ENCODE measurements around the gene CHCT1. TPM values are rescaled to one million over a fixed set of nuclear protein-coding genes. Genes with fewer than 3 reads are reported as not detected.
"Not testable (repeated sequence)": the region's sequence is repeated elsewhere in the genome, so short reads cannot be mapped to it uniquely, and the experiment has no call there.

CHCT1 gene
- total RNA-seq, 4 donors from 2014 or later, result not detected

- H3K4me1 ChIP-seq, result no peaks in the 10 kb centered on the region
- no peak for TF ChIP-seq POLR2A (IDR thresholded peaks at IDR 0.05; ENCODE audit: low read depth)
- no peak for TF ChIP-seq POLR2AphosphoS5 (IDR thresholded peaks at IDR 0.05)
- TF ChIP-seq, protein P1, sequence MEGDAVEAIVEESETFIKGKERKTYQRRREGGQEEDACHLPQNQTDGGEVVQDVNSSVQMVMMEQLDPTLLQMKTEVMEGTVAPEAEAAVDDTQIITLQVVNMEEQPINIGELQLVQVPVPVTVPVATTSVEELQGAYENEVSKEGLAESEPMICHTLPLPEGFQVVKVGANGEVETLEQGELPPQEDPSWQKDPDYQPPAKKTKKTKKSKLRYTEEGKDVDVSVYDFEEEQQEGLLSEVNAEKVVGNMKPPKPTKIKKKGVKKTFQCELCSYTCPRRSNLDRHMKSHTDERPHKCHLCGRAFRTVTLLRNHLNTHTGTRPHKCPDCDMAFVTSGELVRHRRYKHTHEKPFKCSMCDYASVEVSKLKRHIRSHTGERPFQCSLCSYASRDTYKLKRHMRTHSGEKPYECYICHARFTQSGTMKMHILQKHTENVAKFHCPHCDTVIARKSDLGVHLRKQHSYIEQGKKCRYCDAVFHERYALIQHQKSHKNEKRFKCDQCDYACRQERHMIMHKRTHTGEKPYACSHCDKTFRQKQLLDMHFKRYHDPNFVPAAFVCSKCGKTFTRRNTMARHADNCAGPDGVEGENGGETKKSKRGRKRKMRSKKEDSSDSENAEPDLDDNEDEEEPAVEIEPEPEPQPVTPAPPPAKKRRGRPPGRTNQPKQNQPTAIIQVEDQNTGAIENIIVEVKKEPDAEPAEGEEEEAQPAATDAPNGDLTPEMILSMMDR (IDR thresholded peaks at IDR 0.05), result no peak
- TF ChIP-seq EP300 (IDR thresholded peaks at IDR 0.05), result no peak
- no peak overlapping the region for H3K4me3 ChIP-seq
- no peak for DNase-seq (ENCODE audit: extremely low spot score)
- intact Hi-C loops (cut with DNase I), result no loop called here
- no peaks in the 10 kb centered on the region for H3K9me3 ChIP-seq
- H3K27me3 ChIP-seq, result no peaks in the 10 kb centered on the region
- no peaks in the 10 kb centered on the region for H3K36me3 ChIP-seq
- WGBS, result 87% methylated on average over 3 of the region's 3 CpGs
- H3K27ac ChIP-seq (replicated peaks in 1 of 4), result no peak overlapping the region
These were observed 15.4 kb upstream of the CHCT1 start for GRCh38 chr17:60406887-60407286.

DNA sequence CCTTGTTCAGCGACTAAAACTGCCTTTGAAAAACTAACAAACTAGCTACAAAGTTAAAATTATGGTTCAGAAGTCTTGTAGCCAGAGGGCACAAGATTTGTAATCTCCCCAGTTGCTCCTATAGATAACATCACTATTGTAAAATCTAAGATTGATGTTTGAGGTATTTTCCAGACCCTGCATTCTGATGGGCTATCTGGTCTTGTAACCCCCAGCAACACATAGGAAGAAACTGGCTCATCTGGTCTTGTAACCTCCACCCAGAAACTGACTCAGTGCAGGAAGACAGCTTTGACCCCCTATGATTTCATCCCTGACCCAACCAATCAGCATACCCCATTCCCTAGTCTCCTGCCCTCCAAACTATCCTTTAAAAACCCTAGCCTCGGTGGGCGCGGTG is 12.3 kb upstream of the CHCT1 start:
- WGBS, result 97% methylated on average over 4 of the region's 4 CpGs
- no peaks in the 10 kb centered on the region for H3K36me3 ChIP-seq
- intact Hi-C loops (cut with DNase I), result no loop called here
- H3K27ac ChIP-seq (replicated peaks in 1 of 4), result no peak overlapping the region
- H3K4me1 ChIP-seq, result no peaks in the 10 kb centered on the region
- no peak for DNase-seq (ENCODE audit: extremely low spot score)
- TF ChIP-seq EP300 (IDR thresholded peaks at IDR 0.05) (no peak), POLR2A (IDR thresholded peaks at IDR 0.05; ENCODE audit: low read depth) (no peak)
- no peaks in the 10 kb centered on the region for H3K9me3 ChIP-seq
- H3K4me3 ChIP-seq, result no peak overlapping the region
- no peaks in the 10 kb centered on the region for H3K27me3 ChIP-seq

DNA sequence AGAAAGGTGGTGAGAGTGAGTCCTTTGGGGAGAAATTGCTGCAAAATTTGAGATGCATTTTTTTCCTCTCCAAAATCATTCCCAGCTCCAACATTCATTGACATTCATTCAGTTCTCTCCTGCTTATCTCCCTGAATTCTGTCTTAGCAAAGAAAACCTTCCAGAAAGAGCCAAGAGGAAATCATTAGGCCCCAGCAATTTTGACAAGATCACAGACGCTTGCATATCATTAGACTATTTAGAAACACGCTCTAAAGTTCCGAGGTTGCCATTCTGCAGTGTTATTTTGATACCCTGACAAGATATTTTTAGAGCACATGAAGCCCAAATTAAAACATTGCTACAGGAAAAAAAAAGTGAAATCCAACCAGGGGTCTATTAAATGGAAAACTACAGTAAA is 9.6 kb upstream of the CHCT1 start:
- intact Hi-C loops (cut with DNase I), result no loop called here
- no peaks in the 10 kb centered on the region for H3K4me1 ChIP-seq
- 77% methylated on average over 3 of the region's 3 CpGs for WGBS

GRCh38 chr17:60415146-60415545 is 7.1 kb upstream of the CHCT1 start:
- Histone ChIP-seq H3K4me1 (no peaks in the 10 kb centered on the region), H3K9me3 (no peaks in the 10 kb centered on the region), H3K27me3 (no peaks in the 10 kb centered on the region), H3K27ac (replicated peaks in 1 of 4) (no peak overlapping the region), H3K4me3 (no peak overlapping the region), H3K36me3 (no peaks in the 10 kb centered on the region)
- intact Hi-C loops (cut with DNase I), result no loop called here
- no peak for DNase-seq (ENCODE audit: extremely low spot score)
- TF ChIP-seq, protein P1 (IDR thresholded peaks at IDR 0.05), result no peak
- TF ChIP-seq EP300 (IDR thresholded peaks at IDR 0.05), result no peak
- TF ChIP-seq POLR2AphosphoS5 (IDR thresholded peaks at IDR 0.05), result no peak
- WGBS, result 100% methylated on average over 1 of the region's 1 CpG

More for the DNA sequence above, 9.6 kb upstream of the CHCT1 start:
- H3K27ac ChIP-seq (replicated peaks in 1 of 4), result no peak overlapping the region
- H3K4me3 ChIP-seq, result no peak overlapping the region
- no peaks in the 10 kb centered on the region for H3K36me3 ChIP-seq
- H3K27me3 ChIP-seq, result no peaks in the 10 kb centered on the region
- no peaks in the 10 kb centered on the region for H3K9me3 ChIP-seq
- TF ChIP-seq EP300 (IDR thresholded peaks at IDR 0.05) (no peak), POLR2A (IDR thresholded peaks at IDR 0.05; ENCODE audit: low read depth) (no peak), POLR2AphosphoS5 (IDR thresholded peaks at IDR 0.05) (no peak)
- TF ChIP-seq, protein P1 (IDR thresholded peaks at IDR 0.05), result no peak
- DNase-seq (ENCODE audit: extremely low spot score), result no peak

DNA sequence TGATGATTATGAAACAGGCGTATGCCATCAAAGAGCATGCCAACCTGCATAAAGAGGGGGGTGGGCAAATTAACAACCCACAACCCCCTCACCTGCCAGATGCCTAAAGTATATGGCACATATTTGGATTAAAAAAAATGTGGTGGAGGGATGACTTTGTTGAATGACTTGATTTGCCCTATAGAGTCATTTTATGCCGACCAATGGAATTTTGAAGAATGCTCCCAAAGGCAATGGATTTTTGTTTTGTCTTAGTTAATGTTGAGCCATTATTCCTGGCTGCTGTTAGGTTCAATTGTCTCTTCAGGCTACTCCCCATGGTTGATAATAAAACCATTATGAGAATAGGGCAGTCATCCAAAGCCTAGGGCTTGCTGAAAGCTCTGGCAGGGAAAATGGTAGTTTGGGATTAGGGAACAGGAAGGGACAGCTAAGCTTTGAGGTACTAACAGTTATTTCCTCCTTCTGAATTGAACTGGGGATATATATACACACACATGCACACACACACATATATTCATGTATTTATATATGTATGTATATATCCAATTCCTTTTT is 5.8 kb upstream of the CHCT1 start:
- Histone ChIP-seq H3K4me1 (peaks cover 2 to 8% (median 6%) of the 10 kb centered on the region in 4 donors), H3K36me3 (no peaks in the 10 kb centered on the region), H3K4me3 (no peak overlapping the region), H3K27ac (replicated peaks in 1 of 4) (no peak overlapping the region), H3K9me3 (no peaks in the 10 kb centered on the region), H3K27me3 (no peaks in the 10 kb centered on the region)
- no peak for DNase-seq (ENCODE audit: extremely low spot score)
- 83% methylated on average over 2 of the region's 2 CpGs for WGBS
- intact Hi-C loops (cut with DNase I), result no loop called here
- no peak for TF ChIP-seq POLR2A (IDR thresholded peaks at IDR 0.05; ENCODE audit: low read depth)
- TF ChIP-seq EP300 (IDR thresholded peaks at IDR 0.05), result no peak
- no peak for TF ChIP-seq POLR2AphosphoS5 (IDR thresholded peaks at IDR 0.05)
- TF ChIP-seq, protein P1 (IDR thresholded peaks at IDR 0.05), result no peak

DNA sequence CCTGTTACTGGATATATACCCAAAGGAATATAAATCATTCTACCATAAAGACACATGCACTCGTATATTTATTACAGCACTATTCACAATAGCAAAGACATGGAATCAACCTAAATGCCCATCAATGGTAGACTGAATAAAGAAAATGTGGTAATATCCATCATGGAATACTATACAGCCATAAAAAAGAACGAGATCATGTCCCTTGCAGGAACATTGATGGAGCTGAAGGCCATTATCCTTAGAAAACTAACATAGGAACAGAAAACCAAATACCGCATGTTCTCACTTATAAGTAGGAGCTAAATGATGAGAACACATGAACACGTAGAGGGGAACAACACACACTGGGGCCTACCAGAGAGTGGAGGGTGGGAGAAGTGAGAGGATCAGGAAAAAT is 3.3 kb upstream of the CHCT1 start:
- 93% methylated on average over 4 of the region's 4 CpGs for WGBS
- H3K36me3 ChIP-seq; DNase-seq (ENCODE audit: extremely low spot score); H3K27ac ChIP-seq (replicated peaks in 1 of 4); intact Hi-C loops (cut with DNase I); H3K27me3 ChIP-seq; H3K9me3 ChIP-seq; H3K4me3 ChIP-seq: not testable (repeated sequence)
- peaks cover 4 to 15% (median 14%) of the 10 kb centered on the region in 4 donors for H3K4me1 ChIP-seq

DNA sequence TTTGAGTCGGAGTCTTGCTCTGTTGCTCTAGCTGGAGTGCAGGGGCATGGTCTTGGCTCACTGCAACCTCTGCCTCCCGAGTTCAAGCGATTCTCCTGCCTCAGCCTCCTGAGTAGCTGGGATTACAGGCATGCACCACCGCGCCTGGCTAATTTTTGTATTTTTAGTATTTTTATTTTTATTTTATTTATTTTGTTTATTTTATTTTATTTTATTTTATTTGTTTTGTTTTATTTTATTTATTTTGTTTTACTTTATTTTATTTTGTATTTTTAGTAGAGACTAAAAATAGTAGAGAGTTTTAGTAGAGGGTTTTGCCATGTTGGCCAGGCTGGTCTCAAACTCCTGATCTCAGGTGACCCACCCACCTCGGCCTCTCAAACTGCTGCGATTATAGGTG is 2.4 kb upstream of the CHCT1 start:
- H3K27ac ChIP-seq (replicated peaks in 1 of 4); H3K27me3 ChIP-seq; H3K4me3 ChIP-seq; H3K9me3 ChIP-seq; H3K36me3 ChIP-seq; intact Hi-C loops (cut with DNase I); DNase-seq (ENCODE audit: extremely low spot score): not testable (repeated sequence)
- peaks cover 4 to 15% (median 14%) of the 10 kb centered on the region in 4 donors for H3K4me1 ChIP-seq
- 94% methylated on average over 7 of the region's 7 CpGs for WGBS

All from esophagus muscularis mucosa (tissue), 4 donors.